ENCODE data around the gene SIX2.

SIX2 gene

DNA sequence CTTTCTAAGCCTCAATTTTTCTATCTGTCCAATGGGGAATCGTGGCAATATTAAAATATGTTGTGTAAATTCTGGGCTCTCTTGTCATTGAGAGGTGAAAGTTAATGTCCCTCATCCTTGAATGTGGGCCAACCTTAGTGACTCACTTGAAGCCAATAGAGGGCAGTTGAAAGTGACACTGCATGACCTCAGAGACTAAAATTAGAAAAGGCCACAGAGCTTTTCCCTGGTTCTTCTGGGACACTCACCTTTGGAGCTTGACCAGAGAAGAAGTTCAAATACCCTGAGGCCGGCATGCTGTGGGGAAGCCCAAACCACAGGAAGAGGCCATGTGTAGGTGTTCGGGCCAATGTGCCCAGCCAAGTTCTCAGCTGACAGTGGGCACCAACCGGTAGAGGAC is 24.1 kb upstream of the SIX2 start:
- no peaks in the 10 kb centered on the region for H3K9me3 ChIP-seq (ENCODE audit: insufficient read depth, low read length)
- H3K79me2 ChIP-seq (ENCODE audit: insufficient read depth, low read length), result no peaks in the 10 kb centered on the region
- TF ChIP-seq, protein P1, sequence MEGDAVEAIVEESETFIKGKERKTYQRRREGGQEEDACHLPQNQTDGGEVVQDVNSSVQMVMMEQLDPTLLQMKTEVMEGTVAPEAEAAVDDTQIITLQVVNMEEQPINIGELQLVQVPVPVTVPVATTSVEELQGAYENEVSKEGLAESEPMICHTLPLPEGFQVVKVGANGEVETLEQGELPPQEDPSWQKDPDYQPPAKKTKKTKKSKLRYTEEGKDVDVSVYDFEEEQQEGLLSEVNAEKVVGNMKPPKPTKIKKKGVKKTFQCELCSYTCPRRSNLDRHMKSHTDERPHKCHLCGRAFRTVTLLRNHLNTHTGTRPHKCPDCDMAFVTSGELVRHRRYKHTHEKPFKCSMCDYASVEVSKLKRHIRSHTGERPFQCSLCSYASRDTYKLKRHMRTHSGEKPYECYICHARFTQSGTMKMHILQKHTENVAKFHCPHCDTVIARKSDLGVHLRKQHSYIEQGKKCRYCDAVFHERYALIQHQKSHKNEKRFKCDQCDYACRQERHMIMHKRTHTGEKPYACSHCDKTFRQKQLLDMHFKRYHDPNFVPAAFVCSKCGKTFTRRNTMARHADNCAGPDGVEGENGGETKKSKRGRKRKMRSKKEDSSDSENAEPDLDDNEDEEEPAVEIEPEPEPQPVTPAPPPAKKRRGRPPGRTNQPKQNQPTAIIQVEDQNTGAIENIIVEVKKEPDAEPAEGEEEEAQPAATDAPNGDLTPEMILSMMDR (IDR thresholded peaks at IDR 0.05; ENCODE audit: insufficient read depth, low read length, poor library complexity, severe bottlenecking), result no peak
- TF ChIP-seq EZH2phosphoT487 (conservative IDR thresholded peaks at IDR 0.05; ENCODE audit: low read length), result no peak
- no peak overlapping the region for H3K27ac ChIP-seq (ENCODE audit: low read depth, low read length)
- no peaks in the 10 kb centered on the region for H3F3A ChIP-seq (ENCODE audit: insufficient read depth)
- no peaks in the 10 kb centered on the region for H3K27me3 ChIP-seq (ENCODE audit: low read length)
- H3K4me3 ChIP-seq (ENCODE audit: insufficient read depth, low read length, poor library complexity, severe bottlenecking), result no peak overlapping the region
- H3K9ac ChIP-seq (ENCODE audit: low read length), result no peak overlapping the region
- no peaks in the 10 kb centered on the region for H3K36me3 ChIP-seq (ENCODE audit: low read length)
- no peak overlapping the region for H2AFZ ChIP-seq (ENCODE audit: low read depth, low read length, severe bottlenecking)
- no peaks in the 10 kb centered on the region for H4K20me1 ChIP-seq (ENCODE audit: low read depth, low read length)
- H3K4me2 ChIP-seq (ENCODE audit: low read depth, low read length, poor library complexity, severe bottlenecking), result no peak overlapping the region
- no peaks in the 10 kb centered on the region for H3K9me2 ChIP-seq (replicated peaks; ENCODE audit: insufficient read depth, low read length)

DNA sequence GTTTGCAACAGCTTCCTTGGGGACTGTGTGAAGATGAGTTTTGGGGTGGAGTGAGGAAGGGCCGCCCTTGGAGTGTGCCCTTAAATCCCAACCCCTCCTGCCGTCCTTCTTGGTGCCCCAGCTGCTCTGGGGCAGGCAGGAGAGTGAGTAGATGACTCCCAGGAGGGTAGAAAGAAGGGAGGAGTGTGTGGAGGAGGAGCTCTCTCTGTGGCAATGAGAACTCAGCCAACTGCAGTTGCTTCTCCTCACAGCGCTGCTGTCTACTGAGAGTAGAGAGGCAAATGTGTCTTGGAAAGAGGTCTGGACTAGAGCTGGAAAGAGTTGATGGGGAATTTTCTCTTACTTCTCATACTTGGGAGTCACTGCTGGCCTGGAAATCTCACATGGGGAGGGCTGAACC is 21.8 kb upstream of the SIX2 start:
- TF ChIP-seq, protein P1 (IDR thresholded peaks at IDR 0.05; ENCODE audit: insufficient read depth, low read length, poor library complexity, severe bottlenecking), result no peak
- TF ChIP-seq EZH2phosphoT487 (conservative IDR thresholded peaks at IDR 0.05; ENCODE audit: low read length), result no peak
- H3K27me3 ChIP-seq (ENCODE audit: low read length), result no peaks in the 10 kb centered on the region
- no peaks in the 10 kb centered on the region for H4K20me1 ChIP-seq (ENCODE audit: low read depth, low read length)
- no peaks in the 10 kb centered on the region for H3F3A ChIP-seq (ENCODE audit: insufficient read depth)
- H3K27ac ChIP-seq (ENCODE audit: low read depth, low read length), result no peak overlapping the region
- no peaks in the 10 kb centered on the region for H3K9me2 ChIP-seq (replicated peaks; ENCODE audit: insufficient read depth, low read length)
- no peak overlapping the region for H3K9ac ChIP-seq (ENCODE audit: low read length)
- no peak overlapping the region for H3K4me2 ChIP-seq (ENCODE audit: low read depth, low read length, poor library complexity, severe bottlenecking)
- H3K36me3 ChIP-seq (ENCODE audit: low read length), result no peaks in the 10 kb centered on the region
- no peaks in the 10 kb centered on the region for H3K9me3 ChIP-seq (ENCODE audit: insufficient read depth, low read length)
- no peak overlapping the region for H3K4me3 ChIP-seq (ENCODE audit: insufficient read depth, low read length, poor library complexity, severe bottlenecking)
- H3K79me2 ChIP-seq (ENCODE audit: insufficient read depth, low read length), result no peaks in the 10 kb centered on the region
- no peak overlapping the region for H2AFZ ChIP-seq (ENCODE audit: low read depth, low read length, severe bottlenecking)

DNA sequence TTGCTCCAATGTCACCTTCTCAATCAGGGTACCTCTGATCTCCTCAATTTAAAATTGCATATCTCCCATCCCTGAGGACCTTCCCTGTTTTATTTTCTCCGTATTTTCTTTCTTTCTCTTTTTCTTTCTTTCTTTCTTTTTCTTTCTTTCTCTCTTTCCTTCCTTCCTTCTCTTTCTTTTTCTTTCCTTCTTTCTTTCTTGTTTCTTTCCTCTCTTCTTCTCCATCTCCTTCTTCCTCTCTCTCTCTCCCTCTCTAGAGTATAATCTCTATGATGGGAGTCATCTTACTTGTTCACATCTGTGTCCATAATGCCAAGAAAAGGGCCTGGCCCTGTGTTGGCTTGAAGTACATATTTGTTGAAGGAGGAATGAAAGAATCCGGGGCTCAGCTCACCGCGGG is 21.3 kb upstream of the SIX2 start:
- H3K4me3 ChIP-seq (ENCODE audit: insufficient read depth, low read length, poor library complexity, severe bottlenecking), result no peak overlapping the region
- no peaks in the 10 kb centered on the region for H3K9me2 ChIP-seq (replicated peaks; ENCODE audit: insufficient read depth, low read length)
- no peak overlapping the region for H3K4me2 ChIP-seq (ENCODE audit: low read depth, low read length, poor library complexity, severe bottlenecking)
- H3F3A ChIP-seq (ENCODE audit: insufficient read depth), result no peaks in the 10 kb centered on the region
- no peaks in the 10 kb centered on the region for H3K27me3 ChIP-seq (ENCODE audit: low read length)
- no peak overlapping the region for H3K9ac ChIP-seq (ENCODE audit: low read length)
- no peaks in the 10 kb centered on the region for H3K79me2 ChIP-seq (ENCODE audit: insufficient read depth, low read length)
- no peak overlapping the region for H2AFZ ChIP-seq (ENCODE audit: low read depth, low read length, severe bottlenecking)
- no peaks in the 10 kb centered on the region for H3K36me3 ChIP-seq (ENCODE audit: low read length)
- H3K9me3 ChIP-seq (ENCODE audit: insufficient read depth, low read length), result no peaks in the 10 kb centered on the region
- TF ChIP-seq, protein P1 (IDR thresholded peaks at IDR 0.05; ENCODE audit: insufficient read depth, low read length, poor library complexity, severe bottlenecking), result no peak
- TF ChIP-seq EZH2phosphoT487 (conservative IDR thresholded peaks at IDR 0.05; ENCODE audit: low read length), result no peak
- H3K27ac ChIP-seq (ENCODE audit: low read depth, low read length), result no peak overlapping the region
- no peaks in the 10 kb centered on the region for H4K20me1 ChIP-seq (ENCODE audit: low read depth, low read length)
